Psoas muscle (tissue), 8 donors: ENCODE results near the gene COL6A2. TPM values are rescaled to one million over a fixed set of nuclear protein-coding genes. Genes with fewer than 3 reads are reported as not detected.

Experiments
- ATAC-seq, 4 donors: fragments of 200-7000 bp; cut with Tn5 transposase; one replicate each; pipeline ENCODE4 v1.9.1; 2020; ENCODE audit warnings: moderate library complexity in 3 of 4, mild to moderate bottlenecking in 2 of 4
- DNase-seq, 2 donors: peaks; one replicate each; pipeline ENCODE4 v3.0.0-alpha.2; 2020
- H3K27ac ChIP-seq: fragments of 200-600 bp; one replicate; pipeline ENCODE4 v1.8.0; 2022
- H3K27me3 ChIP-seq, 3 donors: fragments of 200-600 bp in 1 of 3; one replicate each; pipeline versions ENCODE4 v1.6.1 to v1.8.0; 2013 to 2022; ENCODE audit warnings: low read length in 2 of 3, mild to moderate bottlenecking in 2 of 3, moderate library complexity in 1 of 3; ENCODE audit not compliant: insufficient read depth in 3 of 3
- H3K36me3 ChIP-seq, 2 donors: fragments of 200-600 bp in 1 of 2; one replicate each; pipeline versions ENCODE4 v1.6.1 to v1.8.0; 2013 to 2022; ENCODE audit warnings: low read depth in 1 of 2, mild to moderate bottlenecking in 1 of 2, moderate library complexity in 1 of 2; ENCODE audit not compliant: insufficient read depth in 1 of 2
- H3K4me1 ChIP-seq: fragments of 200-600 bp; one replicate; pipeline ENCODE4 v1.8.0; 2022
- H3K4me3 ChIP-seq: fragments of 200-600 bp; one replicate; pipeline ENCODE4 v1.8.0; 2022; ENCODE audit warnings: mild to moderate bottlenecking
- H3K9me3 ChIP-seq: fragments of 200-600 bp; one replicate; pipeline ENCODE4 v1.8.0; 2022
- CTCF ChIP-seq: fragments of 200-600 bp; IDR thresholded peaks from one replicate; pipeline ENCODE4 v1.8.0; 2022; ENCODE audit warnings: antibody characterized with exemption
- WGBS, 3 donors: extraction: QIAGEN DNeasy Blood & Tissue Kit; methylation state at CpG; one replicate each; pipeline versions ENCODE4 v1.1.6 to v1.1.7; 2013; 5-methylcytosine and 5-hydroxymethylcytosine counted together
- intact Hi-C, 2 donors: fragments of 100-400 bp; cut with DNase I; formaldehyde crosslinking; loops; one replicate each; pipeline versions ENCODE4 v1.11.0 to v1.14.2; 2022
- polyA plus RNA-seq, 3 donors: library from polyadenylated mRNA; stranded (reverse); fragments of 200-250 nt; gene quantifications; one replicate each; pipeline ENCODE4 v1.2.3, GENCODE V29; 2013
- total RNA-seq, 4 donors: library from RNA; stranded (reverse); fragmentation: NEBNext Ultra II Directional in 2 of 4; extraction: Animal tissue kit (Norgen Biotek cat#: 25700) in 2 of 4; gene quantifications; one replicate each; pipeline versions ENCODE4 v1.2.1 to v1.2.4, GENCODE V29; 2021 to 2023
- donor health status: healthy with polysubstance abuse.
- donor health status: DM: no; HTN: no; CAD: no; lungs with moderate emphysema.
- donor health status: Bipolar disorder and iron deficiency.
- donor health status: healthy.
- donor health status: DM: yes; HTN: yes; CAD: no.
- donor health status: DM: no; HTN: no; CAD: no.
- donor health status: DM: no; HTN: no; CAD: no.
- donor health status: DM: yes; HTN: yes; CAD: no.

Gene COL6A2
- total and polyA plus RNA-seq, 7 donors = 29.8 to 122 (median 58.8) TPM

- intact Hi-C loops = no loop called here
- ATAC-seq = no peak
- no peaks in the 10 kb centered on the region for H3K4me1 ChIP-seq
- peaks cover 0 to 62% of the 10 kb centered on the region in 2 donors for H3K36me3 ChIP-seq
- 91 to 93% (median 92%) methylated on average over 27 of the region's 27 CpGs for WGBS, 3 donors
- no peaks in the 10 kb centered on the region for H3K9me3 ChIP-seq
- H3K4me3 ChIP-seq = no peak overlapping the region
- peak in 1 of 2 donors; percentile 52 for DNase-seq
- no peak overlapping the region for H3K27ac ChIP-seq
- peaks cover 0 to 9% (median 0%) of the 10 kb centered on the region in 3 donors for H3K27me3 ChIP-seq
- no peak for TF ChIP-seq CTCF
These were observed 20.6 kb downstream of the COL6A2 start for GRCh38 chr21:46118316-46119143.

GRCh38 chr21:46119144-46119636 lies 21.3 kb downstream of the COL6A2 start:
- Histone ChIP-seq H3K4me1 (no peaks in the 10 kb centered on the region), H3K27ac (no peak overlapping the region), H3K27me3 (peaks cover 0 to 9% (median 0%) of the 10 kb centered on the region in 3 donors), H3K4me3 (no peak overlapping the region), H3K36me3 (peaks cover 0 to 57% of the 10 kb centered on the region in 2 donors), H3K9me3 (no peaks in the 10 kb centered on the region)
- intact Hi-C loops = no loop called here
- no peak for TF ChIP-seq CTCF
- ATAC-seq = no peak
- 92 to 95% (median 94%) methylated on average over 11 to 12 of the region's 12 CpGs for WGBS, 3 donors
- DNase-seq = peak; percentile 12 to 40

- peaks cover 0 to 52% of the 10 kb centered on the region in 2 donors for H3K36me3 ChIP-seq
- intact Hi-C loops = no loop called here
- no peak for ATAC-seq
- H3K27ac ChIP-seq = no peak overlapping the region
- H3K27me3 ChIP-seq = peaks cover 0 to 9% (median 0%) of the 10 kb centered on the region in 3 donors
- no peak for TF ChIP-seq CTCF
- H3K4me1 ChIP-seq = no peaks in the 10 kb centered on the region
- H3K4me3 ChIP-seq = no peak overlapping the region
- WGBS, 3 donors = 78 to 90% (median 85%) methylated on average over 10 to 14 of the region's 14 CpGs
- peak in 1 of 2 donors; percentile 40 for DNase-seq
- no peaks in the 10 kb centered on the region for H3K9me3 ChIP-seq
These were observed 21.8 kb downstream of the COL6A2 start for GRCh38 chr21:46119637-46120271.

GRCh38 chr21:46120301-46121285 lies 22.7 kb downstream of the COL6A2 start:
- no peak for TF ChIP-seq CTCF
- 84 to 87% (median 84%) methylated on average over 22 to 26 of the region's 26 CpGs for WGBS, 3 donors
- intact Hi-C loops = no loop called here
- Histone ChIP-seq H3K27me3 (peaks cover 0 to 9% (median 0%) of the 10 kb centered on the region in 3 donors), H3K27ac (no peak overlapping the region), H3K4me3 (no peak overlapping the region), H3K36me3 (peaks cover 0 to 45% of the 10 kb centered on the region in 2 donors), H3K9me3 (no peaks in the 10 kb centered on the region), H3K4me1 (no peaks in the 10 kb centered on the region)
- ATAC-seq (peak in 1 of 4 donors; percentile 14), DNase-seq (peak; percentile 12 to 42)
